HG03378 (cell line): ENCODE data around the gene CNNM3.

Experiments
- ATAC-seq: cut with Tn5 transposase; IDR thresholded peaks from one replicate; pipeline ENCODE4 v1.9.1; 2021; ENCODE audit warnings: mild to moderate bottlenecking, moderate library complexity; ENCODE audit not compliant: unreplicated experiment

Gene CNNM3

GRCh38 chr2:96838345-96839292, 22.6 kb downstream of the CNNM3 start:
- ATAC-seq: no peak

- no peak for ATAC-seq
Observed at GRCh38 chr2:96839293-96839874, 23.3 kb downstream of the CNNM3 start.

- ATAC-seq: no peak
Observed at GRCh38 chr2:96839875-96840850, 24.1 kb downstream of the CNNM3 start.

GRCh38 chr2:96841701-96842495, 25.8 kb downstream of the CNNM3 start:
- no peak for ATAC-seq

GRCh38 chr2:96842600-96842999, 26.5 kb downstream of the CNNM3 start:
- no peak for ATAC-seq

- no peak for ATAC-seq
Observed at GRCh38 chr2:96843538-96844268, 27.6 kb downstream of the CNNM3 start, which contains the start of gene ANKRD23. Gene ANKRD23 (minus strand): TSS chr2:96844021. CDS start chr2:96843992, 29 bp downstream.

- no peak for ATAC-seq
Observed at GRCh38 chr2:96844405-96844808, 28.3 kb downstream of the CNNM3 start.

GRCh38 chr2:96846825-96847224, 30.8 kb downstream of the CNNM3 start:
- no peak for ATAC-seq

- no peak for ATAC-seq
Observed at GRCh38 chr2:96847586-96847985, 31.5 kb downstream of the CNNM3 start.

GRCh38 chr2:96848264-96848663, 32.2 kb downstream of the CNNM3 start:
- no peak for ATAC-seq

GRCh38 chr2:96852667-96853066, 36.6 kb downstream of the CNNM3 start:
- no peak for ATAC-seq

- no peak for ATAC-seq
Observed at GRCh38 chr2:96853321-96853720, 37.3 kb downstream of the CNNM3 start.

GRCh38 chr2:96856776-96857666, 41.0 kb downstream of the CNNM3 start:
- ATAC-seq: no peak

- ATAC-seq: peak; percentile 84
Observed at GRCh38 chr2:96857667-96858372, 41.8 kb downstream of the CNNM3 start, which contains the start of gene ANKRD39. Gene ANKRD39 (minus strand): TSS chr2:96858016. CDS start chr2:96857987, 29 bp downstream.

GRCh38 chr2:96859099-96859649, 43.1 kb downstream of the CNNM3 start:
- no peak for ATAC-seq

- ATAC-seq: no peak
Observed at GRCh38 chr2:96859681-96860064, 43.6 kb downstream of the CNNM3 start.
